ENCODE data around the gene ZBTB7C.

GRCh38 chr18:48270929-48271328 lies 138.3 kb downstream of the ZBTB7C start:
- TF ChIP-seq CTCF (IDR thresholded peaks at IDR 0.05) (no peak), POLR2A (IDR thresholded peaks at IDR 0.05; ENCODE audit: low read length) (no peak), CHD4 (IDR thresholded peaks at IDR 0.05; ENCODE audit: borderline replicate concordance) (no peak), ZNF302 (CRISPR knock-in tag; IDR thresholded peaks at IDR 0.05) (no peak), MAZ (IDR thresholded peaks at IDR 0.05; ENCODE audit: borderline replicate concordance, low read depth, low read length) (no peak), CEBPB (IDR thresholded peaks at IDR 0.05) (no peak), MAX (IDR thresholded peaks at IDR 0.05) (no peak), PBX3 (IDR thresholded peaks at IDR 0.05) (no peak), REST (IDR thresholded peaks at IDR 0.05) (no peak)

All from A549 (cell line).